ENCODE measurements around the gene ZNF124.
"Not testable (repeated sequence)": the region's sequence is repeated elsewhere in the genome, so short reads cannot be mapped to it uniquely, and the experiment has no call there.

Gene ZNF124

GRCh38 chr1:247164694-247165093 is 7.1 kb downstream of the ZNF124 start:
- Histone ChIP-seq H4K20me1 (ENCODE audit: low read depth, low read length) (no peaks in the 10 kb centered on the region), H3K9ac (ENCODE audit: low read length) (no peak overlapping the region), H2AFZ (ENCODE audit: low read depth, low read length, severe bottlenecking) (no peak overlapping the region), H3K4me3 (ENCODE audit: insufficient read depth, low read length, poor library complexity, severe bottlenecking) (no peak overlapping the region), H3K27ac (ENCODE audit: low read depth, low read length) (no peak overlapping the region), H3K27me3 (ENCODE audit: low read length) (no peaks in the 10 kb centered on the region), H3K9me3 (ENCODE audit: insufficient read depth, low read length) (peaks cover 57% of the 10 kb centered on the region; the same call in 1 of the 2 replicates), H3F3A (ENCODE audit: insufficient read depth) (0 out of 2 replicates have a peak, but pooled peaks cover 2% of the 10 kb centered on the region), H3K79me2 (ENCODE audit: insufficient read depth, low read length) (peaks cover 98% of the 10 kb centered on the region), H3K36me3 (ENCODE audit: low read length) (peaks cover 72% of the 10 kb centered on the region), H3K9me2 (replicated peaks; ENCODE audit: insufficient read depth, low read length) (no peaks in the 10 kb centered on the region), H3K4me2 (ENCODE audit: low read depth, low read length, poor library complexity, severe bottlenecking) (no peak overlapping the region)
- TF ChIP-seq, protein P1, sequence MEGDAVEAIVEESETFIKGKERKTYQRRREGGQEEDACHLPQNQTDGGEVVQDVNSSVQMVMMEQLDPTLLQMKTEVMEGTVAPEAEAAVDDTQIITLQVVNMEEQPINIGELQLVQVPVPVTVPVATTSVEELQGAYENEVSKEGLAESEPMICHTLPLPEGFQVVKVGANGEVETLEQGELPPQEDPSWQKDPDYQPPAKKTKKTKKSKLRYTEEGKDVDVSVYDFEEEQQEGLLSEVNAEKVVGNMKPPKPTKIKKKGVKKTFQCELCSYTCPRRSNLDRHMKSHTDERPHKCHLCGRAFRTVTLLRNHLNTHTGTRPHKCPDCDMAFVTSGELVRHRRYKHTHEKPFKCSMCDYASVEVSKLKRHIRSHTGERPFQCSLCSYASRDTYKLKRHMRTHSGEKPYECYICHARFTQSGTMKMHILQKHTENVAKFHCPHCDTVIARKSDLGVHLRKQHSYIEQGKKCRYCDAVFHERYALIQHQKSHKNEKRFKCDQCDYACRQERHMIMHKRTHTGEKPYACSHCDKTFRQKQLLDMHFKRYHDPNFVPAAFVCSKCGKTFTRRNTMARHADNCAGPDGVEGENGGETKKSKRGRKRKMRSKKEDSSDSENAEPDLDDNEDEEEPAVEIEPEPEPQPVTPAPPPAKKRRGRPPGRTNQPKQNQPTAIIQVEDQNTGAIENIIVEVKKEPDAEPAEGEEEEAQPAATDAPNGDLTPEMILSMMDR (IDR thresholded peaks at IDR 0.05; ENCODE audit: insufficient read depth, low read length, poor library complexity, severe bottlenecking) = no peak
- TF ChIP-seq EZH2phosphoT487 (conservative IDR thresholded peaks at IDR 0.05; ENCODE audit: low read length) = no peak

- H3K9me2 ChIP-seq (replicated peaks; ENCODE audit: insufficient read depth, low read length) = no peaks in the 10 kb centered on the region
- H3K79me2 ChIP-seq (ENCODE audit: insufficient read depth, low read length) = peaks cover 42% of the 10 kb centered on the region
- H3K4me3 ChIP-seq (ENCODE audit: insufficient read depth, low read length, poor library complexity, severe bottlenecking) = peak overlapping the region; percentile 4
- H3K9ac ChIP-seq (ENCODE audit: low read length) = no peak overlapping the region
- no peak overlapping the region for H2AFZ ChIP-seq (ENCODE audit: low read depth, low read length, severe bottlenecking)
- H3K27ac ChIP-seq (ENCODE audit: low read depth, low read length) = no peak overlapping the region
- no peaks in the 10 kb centered on the region for H3K27me3 ChIP-seq (ENCODE audit: low read length)
- peaks cover 70% of the 10 kb centered on the region for H3K9me3 ChIP-seq (ENCODE audit: insufficient read depth, low read length)
- peaks cover 88% of the 10 kb centered on the region for H3K36me3 ChIP-seq (ENCODE audit: low read length)
- no peaks in the 10 kb centered on the region for H4K20me1 ChIP-seq (ENCODE audit: low read depth, low read length)
- no peak overlapping the region for H3K4me2 ChIP-seq (ENCODE audit: low read depth, low read length, poor library complexity, severe bottlenecking)
- TF ChIP-seq, protein P1 (IDR thresholded peaks at IDR 0.05; ENCODE audit: insufficient read depth, low read length, poor library complexity, severe bottlenecking) = no peak
- TF ChIP-seq EZH2phosphoT487 (conservative IDR thresholded peaks at IDR 0.05; ENCODE audit: low read length) = no peak
- H3F3A ChIP-seq (ENCODE audit: insufficient read depth) = no peaks in the 10 kb centered on the region
These were observed 15.0 kb downstream of the ZNF124 start for GRCh38 chr1:247156787-247157232.

DNA sequence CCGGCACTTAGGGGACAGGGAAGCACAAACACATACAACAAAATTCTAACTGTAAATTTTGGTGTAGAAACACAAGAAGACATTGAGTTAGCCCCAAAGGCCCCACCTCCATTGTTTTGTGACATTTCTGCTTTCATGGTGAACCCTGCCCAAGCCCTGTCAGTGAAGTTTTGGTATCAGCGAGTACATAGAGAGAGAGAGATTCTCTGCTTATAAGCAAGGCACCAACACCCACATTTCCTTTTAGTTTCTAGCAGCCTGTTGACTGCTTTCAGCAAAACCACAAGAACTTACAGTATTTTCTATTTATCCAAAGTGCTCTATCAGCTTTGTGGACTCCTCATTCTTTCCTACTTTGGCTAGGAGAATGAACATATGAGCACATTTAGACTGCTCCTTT is 24.0 kb downstream of the ZNF124 start:
- Histone ChIP-seq H3K9ac (ENCODE audit: low read length) (no peak overlapping the region), H3K9me3 (ENCODE audit: insufficient read depth, low read length) (peaks cover 44% of the 10 kb centered on the region; the same call in 1 of the 2 replicates), H3F3A (ENCODE audit: insufficient read depth) (no peaks in the 10 kb centered on the region), H3K9me2 (replicated peaks; ENCODE audit: insufficient read depth, low read length) (no peaks in the 10 kb centered on the region), H3K36me3 (ENCODE audit: low read length) (peaks cover 53% of the 10 kb centered on the region), H2AFZ (ENCODE audit: low read depth, low read length, severe bottlenecking) (no peak overlapping the region), H3K27me3 (ENCODE audit: low read length) (no peaks in the 10 kb centered on the region), H3K4me2 (ENCODE audit: low read depth, low read length, poor library complexity, severe bottlenecking) (no peak overlapping the region), H3K79me2 (ENCODE audit: insufficient read depth, low read length) (peaks cover 16% of the 10 kb centered on the region), H4K20me1 (ENCODE audit: low read depth, low read length) (no peaks in the 10 kb centered on the region), H3K27ac (ENCODE audit: low read depth, low read length) (no peak overlapping the region), H3K4me3 (ENCODE audit: insufficient read depth, low read length, poor library complexity, severe bottlenecking) (no peak overlapping the region)
- no peak for TF ChIP-seq EZH2phosphoT487 (conservative IDR thresholded peaks at IDR 0.05; ENCODE audit: low read length)

GRCh38 chr1:247147120-247147519 is 24.7 kb downstream of the ZNF124 start:
- H4K20me1 ChIP-seq (ENCODE audit: low read depth, low read length); H3K4me2 ChIP-seq (ENCODE audit: low read depth, low read length, poor library complexity, severe bottlenecking); H3K27ac ChIP-seq (ENCODE audit: low read depth, low read length); H3F3A ChIP-seq (ENCODE audit: insufficient read depth); H2AFZ ChIP-seq (ENCODE audit: low read depth, low read length, severe bottlenecking); H3K27me3 ChIP-seq (ENCODE audit: low read length); H3K9me2 ChIP-seq (replicated peaks; ENCODE audit: insufficient read depth, low read length); H3K9ac ChIP-seq (ENCODE audit: low read length); H3K4me3 ChIP-seq (ENCODE audit: insufficient read depth, low read length, poor library complexity, severe bottlenecking): not testable (repeated sequence)
- Histone ChIP-seq H3K36me3 (ENCODE audit: low read length) (peaks cover 55% of the 10 kb centered on the region), H3K9me3 (ENCODE audit: insufficient read depth, low read length) (peaks cover 46% of the 10 kb centered on the region; the same call in 1 of the 2 replicates), H3K79me2 (ENCODE audit: insufficient read depth, low read length) (peaks cover 18% of the 10 kb centered on the region)
